Activated T-helper 1 cell treated with anti-CD3 and anti-CD28 coated beads, Interleukin-12 subunit alpha, Interleukin-12 subunit beta, Interleukin-2, Interleukin-4 antibody, amounts not matched to agents 30 ng/mL and 10 ng/mL and 1 ng/mL, durations not matched to agents 14 hours and 24 hours and 36 hours (primary cell): ENCODE measurements around the gene RPS6KL1. TPM values are rescaled to one million over a fixed set of nuclear protein-coding genes. Genes with fewer than 3 reads are reported as not detected.

ENCODE experiments used
- DNase-seq: peaks from one replicate; pipeline ENCODE4 v3.0.0; 2021; ENCODE audit warnings: low spot score
- H3K27ac Mint-ChIP-seq: one replicate; pipeline ENCODE4 v1.8.0; 2021; ENCODE audit warnings: mild to moderate bottlenecking, mixed read lengths
- H3K27me3 Mint-ChIP-seq: one replicate; pipeline ENCODE4 v1.8.0; 2022; ENCODE audit warnings: mild to moderate bottlenecking, moderate library complexity, mixed read lengths; ENCODE audit not compliant: insufficient read depth
- H3K36me3 Mint-ChIP-seq: one replicate; pipeline ENCODE4 v1.8.0; 2021; ENCODE audit warnings: low read depth, mixed read lengths
- H3K4me1 Mint-ChIP-seq: one replicate; pipeline ENCODE4 v1.8.0; 2021; ENCODE audit warnings: low read depth, mixed read lengths
- H3K4me3 Mint-ChIP-seq: one replicate; pipeline ENCODE4 v1.8.0; 2021; ENCODE audit warnings: mild to moderate bottlenecking, moderate library complexity, mixed read lengths
- H3K9me3 Mint-ChIP-seq: one replicate; pipeline ENCODE4 v1.8.0; 2021; ENCODE audit warnings: mixed read lengths
- intact Hi-C: fragments of 100-400 bp; cut with micrococcal nuclease; formaldehyde crosslinking; loops from one replicate; pipeline ENCODE4 v1.15.1; 2024
- total RNA-seq: library from RNA; stranded (reverse); gene quantifications from 2 replicates; pipeline ENCODE4 v1.2.3, GENCODE V29; 2022

The RPS6KL1 gene
- total RNA-seq = 10.8 and 11.6 TPM in 2 replicates

GRCh38 chr14:74922752-74923401 lies at the start of gene RPS6KL1:
RPS6KL1 (minus strand) TSS chr14:74923260; CDS start chr14:74921541, 1,719 bp downstream.
- peak; percentile 73 for DNase-seq
- H3K4me3 Mint-ChIP-seq = peak within 1 kb of the TSS; percentile 72
- intact Hi-C loops = loop anchor here (1.0 to 2.0 kb wide), 2 partner anchors 18 to 42 kb away; partner anchors contain the start of gene DLST
- H3K4me1 Mint-ChIP-seq = no peaks in the 10 kb centered on the region
- H3K36me3 Mint-ChIP-seq = no peaks in the 10 kb centered on the region
- H3K9me3 Mint-ChIP-seq = no peaks in the 10 kb centered on the region
- H3K27ac Mint-ChIP-seq = peak within 1 kb of the TSS; percentile 31
- peaks cover 3% of the 10 kb centered on the region for H3K27me3 Mint-ChIP-seq

- Mint-ChIP-seq H3K4me1 (no peaks in the 10 kb centered on the region), H3K27ac (no peak overlapping the region), H3K9me3 (no peaks in the 10 kb centered on the region), H3K27me3 (peaks cover 23% of the 10 kb centered on the region), H3K36me3 (no peaks in the 10 kb centered on the region), H3K4me3 (no peak overlapping the region)
- no peak for DNase-seq
- intact Hi-C loops = no loop called here
These were observed 45.8 kb upstream of the RPS6KL1 start for GRCh38 chr14:74968811-74969210.

GRCh38 chr14:74965486-74966153 lies 42.6 kb upstream of the RPS6KL1 start:
- no peak for DNase-seq
- H3K4me1 Mint-ChIP-seq = no peaks in the 10 kb centered on the region
- no peaks in the 10 kb centered on the region for H3K9me3 Mint-ChIP-seq
- H3K27me3 Mint-ChIP-seq = peaks cover 31% of the 10 kb centered on the region
- H3K4me3 Mint-ChIP-seq = no peak overlapping the region
- no peak overlapping the region for H3K27ac Mint-ChIP-seq
- intact Hi-C loops = no loop called here
- no peaks in the 10 kb centered on the region for H3K36me3 Mint-ChIP-seq

- no peak overlapping the region for H3K27ac Mint-ChIP-seq
- no peaks in the 10 kb centered on the region for H3K9me3 Mint-ChIP-seq
- no peak for DNase-seq
- H3K4me1 Mint-ChIP-seq = no peaks in the 10 kb centered on the region
- peaks cover 33% of the 10 kb centered on the region for H3K27me3 Mint-ChIP-seq
- H3K4me3 Mint-ChIP-seq = no peak overlapping the region
- no peaks in the 10 kb centered on the region for H3K36me3 Mint-ChIP-seq
- intact Hi-C loops = no loop called here
These were observed 41.9 kb upstream of the RPS6KL1 start for GRCh38 chr14:74964787-74965485.

- Mint-ChIP-seq H3K36me3 (no peaks in the 10 kb centered on the region), H3K27ac (no peak overlapping the region), H3K4me1 (no peaks in the 10 kb centered on the region), H3K9me3 (no peaks in the 10 kb centered on the region), H3K4me3 (no peak overlapping the region), H3K27me3 (peaks cover 24% of the 10 kb centered on the region)
- DNase-seq = no peak
- intact Hi-C loops = no loop called here
These were observed 40.7 kb upstream of the RPS6KL1 start for GRCh38 chr14:74963705-74964271.

GRCh38 chr14:74963178-74963704 lies 40.2 kb upstream of the RPS6KL1 start:
- H3K36me3 Mint-ChIP-seq = no peaks in the 10 kb centered on the region
- no peaks in the 10 kb centered on the region for H3K4me1 Mint-ChIP-seq
- H3K27ac Mint-ChIP-seq = no peak overlapping the region
- no peaks in the 10 kb centered on the region for H3K9me3 Mint-ChIP-seq
- H3K27me3 Mint-ChIP-seq = peaks cover 23% of the 10 kb centered on the region
- no peak overlapping the region for H3K4me3 Mint-ChIP-seq
- DNase-seq = no peak
- intact Hi-C loops = no loop called here

GRCh38 chr14:74962493-74962892 lies 39.4 kb upstream of the RPS6KL1 start:
- no peak for DNase-seq
- H3K27me3 Mint-ChIP-seq = peaks cover 28% of the 10 kb centered on the region
- intact Hi-C loops = no loop called here
- no peaks in the 10 kb centered on the region for H3K4me1 Mint-ChIP-seq
- no peak overlapping the region for H3K4me3 Mint-ChIP-seq
- H3K27ac Mint-ChIP-seq = no peak overlapping the region
- no peaks in the 10 kb centered on the region for H3K9me3 Mint-ChIP-seq
- no peaks in the 10 kb centered on the region for H3K36me3 Mint-ChIP-seq

- Mint-ChIP-seq H3K27me3 (peaks cover 31% of the 10 kb centered on the region), H3K27ac (no peak overlapping the region), H3K4me3 (no peak overlapping the region), H3K9me3 (no peaks in the 10 kb centered on the region), H3K4me1 (no peaks in the 10 kb centered on the region), H3K36me3 (no peaks in the 10 kb centered on the region)
- intact Hi-C loops = no loop called here
- no peak for DNase-seq
These were observed 39.0 kb upstream of the RPS6KL1 start for GRCh38 chr14:74962046-74962445.

GRCh38 chr14:74961238-74961911 lies 38.3 kb upstream of the RPS6KL1 start:
- no peaks in the 10 kb centered on the region for H3K4me1 Mint-ChIP-seq
- no peak overlapping the region for H3K4me3 Mint-ChIP-seq
- no peaks in the 10 kb centered on the region for H3K36me3 Mint-ChIP-seq
- peaks cover 33% of the 10 kb centered on the region for H3K27me3 Mint-ChIP-seq
- H3K9me3 Mint-ChIP-seq = no peaks in the 10 kb centered on the region
- intact Hi-C loops = no loop called here
- H3K27ac Mint-ChIP-seq = no peak overlapping the region
- no peak for DNase-seq

- no peaks in the 10 kb centered on the region for H3K36me3 Mint-ChIP-seq
- DNase-seq = no peak
- peaks cover 35% of the 10 kb centered on the region for H3K27me3 Mint-ChIP-seq
- no peak overlapping the region for H3K4me3 Mint-ChIP-seq
- no peaks in the 10 kb centered on the region for H3K4me1 Mint-ChIP-seq
- H3K27ac Mint-ChIP-seq = no peak overlapping the region
- intact Hi-C loops = no loop called here
- H3K9me3 Mint-ChIP-seq = no peaks in the 10 kb centered on the region
These were observed 37.7 kb upstream of the RPS6KL1 start for GRCh38 chr14:74960736-74961135.

GRCh38 chr14:74959596-74960180 lies 36.6 kb upstream of the RPS6KL1 start:
- no peaks in the 10 kb centered on the region for H3K4me1 Mint-ChIP-seq
- no peaks in the 10 kb centered on the region for H3K9me3 Mint-ChIP-seq
- H3K27ac Mint-ChIP-seq = no peak overlapping the region
- H3K36me3 Mint-ChIP-seq = no peaks in the 10 kb centered on the region
- no peak overlapping the region for H3K4me3 Mint-ChIP-seq
- no peak for DNase-seq
- intact Hi-C loops = no loop called here
- peaks cover 35% of the 10 kb centered on the region for H3K27me3 Mint-ChIP-seq
